Neural cell (in vitro differentiated cells): ENCODE measurements around the gene TIMM23.

Source experiments
- CTCF ChIP-seq: fragments of 450-650 bp; IDR thresholded peaks from 2 replicates; pipeline ENCODE4 v1.5.1; 2014; ENCODE audit warnings: antibody characterized with exemption, mild to moderate bottlenecking, moderate library complexity; ENCODE audit not compliant: poor library complexity, severe bottlenecking
- EP300 ChIP-seq: fragments of 450-650 bp; conservative IDR thresholded peaks from 2 replicates; pipeline ENCODE4 v1.6.1; 2014; ENCODE audit warnings: antibody characterized with exemption, mild to moderate bottlenecking, moderate library complexity; ENCODE audit not compliant: poor library complexity, severe bottlenecking
- EZH2 ChIP-seq: fragments of 200-600, 300-800 bp; shearing (Covaris generic), sonication (generic); IDR thresholded peaks from 2 replicates; pipeline ENCODE4 v1.6.1; 2014; ENCODE audit warnings: antibody characterized with exemption, low read length, borderline replicate concordance, mild to moderate bottlenecking; ENCODE audit not compliant: insufficient read depth, poor library complexity, severe bottlenecking
- MXI1 ChIP-seq: fragments of 450-650 bp; conservative IDR thresholded peaks from 2 replicates; pipeline ENCODE4 v1.6.1; 2014; ENCODE audit warnings: antibody characterized with exemption, mild to moderate bottlenecking; ENCODE audit not compliant: poor library complexity, severe bottlenecking
- RAD21 ChIP-seq: fragments of 450-650 bp; conservative IDR thresholded peaks from 2 replicates; pipeline ENCODE4 v1.6.1; 2014; ENCODE audit warnings: antibody characterized with exemption, mild to moderate bottlenecking, moderate library complexity
- TAF1 ChIP-seq: IDR thresholded peaks from 2 replicates; pipeline ENCODE4 v1.6.1; 2012; ENCODE audit warnings: low read depth

GRCh38 chr10:46019177-46019528, 46.9 kb downstream of the TIMM23 start:
- TF ChIP-seq CTCF (no peak), EZH2 (no peak), EP300 (no peak), RAD21 (no peak), MXI1 (no peak), TAF1 (no peak)
